Uterus (tissue), 2 donors: Measurements from ENCODE around the gene AHR.

ENCODE experiments used
- CTCF ChIP-seq, 4 experiments: fragments of 200-600 bp in 2 of 4; fragments of 450-650 bp in 2 of 4; sonication (generic) in 2 of 4; IDR thresholded peaks; one replicate each; pipeline ENCODE4 v1.5.1; 2016 to 2019; ENCODE audit warnings: antibody characterized with exemption in 4 of 4, mild to moderate bottlenecking in 2 of 4, moderate library complexity in 1 of 4
- POLR2A ChIP-seq, 2 donors: fragments of 450-650 bp; IDR thresholded peaks; one replicate each; pipeline ENCODE4 v1.6.1; 2016; ENCODE audit warnings: antibody characterized with exemption in 2 of 2, mild to moderate bottlenecking in 1 of 2, moderate library complexity in 1 of 2

- TF ChIP-seq CTCF (IDR thresholded peaks at IDR 0.05) (no peak), POLR2A (IDR thresholded peaks at IDR 0.05) (no peak)
Observed at GRCh38 chr7:17369691-17370426, 71.4 kb downstream of the AHR start.
